Prostate gland (tissue), 2 donors: ENCODE measurements around the gene PLXNC1.

Experiments
- POLR2A ChIP-seq: fragments of 450-650 bp; IDR thresholded peaks from one replicate; pipeline ENCODE4 v1.6.1; 2016; ENCODE audit warnings: antibody characterized with exemption, mild to moderate bottlenecking
- POLR2AphosphoS5 ChIP-seq: sonication (generic); formaldehyde crosslinking; IDR thresholded peaks from one replicate; pipeline ENCODE4 v1.6.1; 2017; ENCODE audit warnings: antibody characterized with exemption
- TF ChIP-seq, protein P1 (sequence below), 4 experiments: fragments of 200-600 bp in 2 of 4; fragments of 450-650 bp in 2 of 4; sonication (generic) in 2 of 4; IDR thresholded peaks; 1 replicate in 3 of 4; 2 replicates in 1 of 4; pipeline ENCODE4 v1.5.1; 2016 to 2019; ENCODE audit warnings: antibody characterized with exemption in 4 of 4, mild to moderate bottlenecking in 2 of 4, moderate library complexity in 2 of 4

DNA sequence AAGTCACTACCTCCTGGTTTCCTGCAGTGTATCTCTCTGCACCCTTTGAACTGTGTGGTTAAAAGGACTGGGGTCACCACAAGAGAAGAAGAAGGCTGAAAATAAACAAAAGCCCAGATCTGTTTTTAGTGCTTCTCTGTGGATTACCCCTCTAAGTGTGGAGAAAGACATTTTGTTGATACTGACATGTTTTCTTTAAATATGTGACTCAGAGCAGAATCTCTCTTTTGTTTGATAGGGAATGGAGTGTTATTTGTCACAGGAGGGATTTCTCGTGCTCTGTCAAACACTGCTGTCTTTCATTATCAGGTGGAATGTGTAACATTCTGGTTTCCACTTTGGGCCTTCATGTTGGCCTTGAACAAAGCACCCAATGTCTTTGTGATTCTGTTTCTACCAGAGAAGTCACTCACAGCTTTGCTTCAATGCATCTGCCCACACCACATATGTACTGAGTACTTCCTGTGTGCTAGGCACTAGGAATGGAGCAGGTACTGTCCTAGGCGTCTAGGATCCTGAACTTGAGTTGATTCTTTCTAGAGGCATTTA lies 82.1 kb downstream of the PLXNC1 start:
- TF ChIP-seq, protein P1, sequence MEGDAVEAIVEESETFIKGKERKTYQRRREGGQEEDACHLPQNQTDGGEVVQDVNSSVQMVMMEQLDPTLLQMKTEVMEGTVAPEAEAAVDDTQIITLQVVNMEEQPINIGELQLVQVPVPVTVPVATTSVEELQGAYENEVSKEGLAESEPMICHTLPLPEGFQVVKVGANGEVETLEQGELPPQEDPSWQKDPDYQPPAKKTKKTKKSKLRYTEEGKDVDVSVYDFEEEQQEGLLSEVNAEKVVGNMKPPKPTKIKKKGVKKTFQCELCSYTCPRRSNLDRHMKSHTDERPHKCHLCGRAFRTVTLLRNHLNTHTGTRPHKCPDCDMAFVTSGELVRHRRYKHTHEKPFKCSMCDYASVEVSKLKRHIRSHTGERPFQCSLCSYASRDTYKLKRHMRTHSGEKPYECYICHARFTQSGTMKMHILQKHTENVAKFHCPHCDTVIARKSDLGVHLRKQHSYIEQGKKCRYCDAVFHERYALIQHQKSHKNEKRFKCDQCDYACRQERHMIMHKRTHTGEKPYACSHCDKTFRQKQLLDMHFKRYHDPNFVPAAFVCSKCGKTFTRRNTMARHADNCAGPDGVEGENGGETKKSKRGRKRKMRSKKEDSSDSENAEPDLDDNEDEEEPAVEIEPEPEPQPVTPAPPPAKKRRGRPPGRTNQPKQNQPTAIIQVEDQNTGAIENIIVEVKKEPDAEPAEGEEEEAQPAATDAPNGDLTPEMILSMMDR (IDR thresholded peaks at IDR 0.05) = no peak
- TF ChIP-seq POLR2A (no peak), POLR2AphosphoS5 (no peak)
